NCI-H82 (cell line): Measurements from ENCODE around the gene TRUB1.
"Not testable (repeated sequence)": the region's sequence is repeated elsewhere in the genome, so short reads cannot be mapped to it uniquely, and the experiment has no call there.

Source experiments
- DNase-seq: peaks from one replicate; lab custom pipeline; 2025; lab: John Stamatoyannopoulos, UW

The TRUB1 gene

GRCh38 chr10:114925587-114926586 lies 12.1 kb upstream of the TRUB1 start:
- DNase-seq = no peak

GRCh38 chr10:114928818-114929217 lies 9.2 kb upstream of the TRUB1 start:
- no peak for DNase-seq

GRCh38 chr10:114930320-114930719 lies 7.7 kb upstream of the TRUB1 start:
- DNase-seq = no peak

- no peak for DNase-seq
Observed at GRCh38 chr10:114931072-114931679, 6.8 kb upstream of the TRUB1 start.

- no peak for DNase-seq
Observed at GRCh38 chr10:114932225-114932624, 5.8 kb upstream of the TRUB1 start.

- no peak for DNase-seq
Observed at GRCh38 chr10:114932945-114933344, 5.0 kb upstream of the TRUB1 start.

- DNase-seq = no peak
Observed at GRCh38 chr10:114933588-114933987, 4.4 kb upstream of the TRUB1 start.

GRCh38 chr10:114933995-114934394 lies 4.0 kb upstream of the TRUB1 start:
- not testable (repeated sequence) for DNase-seq

GRCh38 chr10:114938856-114939193 lies 830 bp downstream of the TRUB1 start:
- no peak for DNase-seq

GRCh38 chr10:114940735-114941134 lies 2.7 kb downstream of the TRUB1 start:
- DNase-seq = no peak

GRCh38 chr10:114943000-114943399 lies 5.0 kb downstream of the TRUB1 start:
- DNase-seq = no peak

GRCh38 chr10:114953047-114953446 lies 15.1 kb downstream of the TRUB1 start:
- DNase-seq = no peak

GRCh38 chr10:114955984-114956383 lies 18.0 kb downstream of the TRUB1 start:
- DNase-seq = no peak

- DNase-seq = no peak
Observed at GRCh38 chr10:114956466-114956865, 18.5 kb downstream of the TRUB1 start.

- DNase-seq = no peak
Observed at GRCh38 chr10:114957122-114957521, 19.1 kb downstream of the TRUB1 start.

- no peak for DNase-seq
Observed at GRCh38 chr10:114957673-114958072, 19.7 kb downstream of the TRUB1 start.

GRCh38 chr10:114962441-114962840 lies 24.4 kb downstream of the TRUB1 start:
- no peak for DNase-seq

- DNase-seq = no peak
Observed at GRCh38 chr10:114963908-114964307, 25.9 kb downstream of the TRUB1 start.

GRCh38 chr10:114967071-114967470 lies 29.1 kb downstream of the TRUB1 start:
- DNase-seq = no peak

- DNase-seq = peak; percentile 60
Observed at GRCh38 chr10:114970515-114970914, 32.5 kb downstream of the TRUB1 start.

GRCh38 chr10:114973306-114973705 lies 35.3 kb downstream of the TRUB1 start:
- DNase-seq = no peak

- no peak for DNase-seq
Observed at GRCh38 chr10:114973997-114974396, 36.0 kb downstream of the TRUB1 start.

GRCh38 chr10:114974625-114975024 lies 36.6 kb downstream of the TRUB1 start:
- DNase-seq = no peak
